ENCODE data around the gene TRPM3. TPM values are rescaled to one million over a fixed set of nuclear protein-coding genes. Genes with fewer than 3 reads are reported as not detected.

TRPM3 gene
- total and polyA plus RNA-seq, 9 of the 15 experiments (the other 6 are each of a cell fraction or from before 2014, with no cell fraction given) = 0.04 TPM; not detected in 8

GRCh38 chr9:70852711-70853240 is 268.6 kb downstream of the TRPM3 start (continued):
- TF ChIP-seq HOXB6 (CRISPR knock-in tag; IDR thresholded peaks at IDR 0.05; ENCODE audit: borderline replicate concordance) = no peak
- TF ChIP-seq RBM39 (optimal IDR thresholded peaks at IDR 0.05; ENCODE audit: low read depth, low read length) = no peak
- no peak for TF ChIP-seq NR3C1 (CRISPR knock-in tag; IDR thresholded peaks at IDR 0.05)
- TF ChIP-seq ZBTB8A (IDR thresholded peaks at IDR 0.05; ENCODE audit: partially characterized antibody) = no peak

GRCh38 chr9:70840266-70840665 is 281.2 kb downstream of the TRPM3 start:
- DNase-seq (ENCODE audit: extremely low read depth in 1 of 4, low spot score in 3 of 4) = no peak
- no peak for FAIRE-seq
- ATAC-seq = no peak
- H3K27ac ChIP-seq (ENCODE audit: extremely low read depth, low read depth, low read length) = no peak overlapping the region
- H4K20me1 ChIP-seq (replicated peaks; ENCODE audit: control insufficient read depth, insufficient read depth, low read length) = no peaks in the 10 kb centered on the region
- H3K79me2 ChIP-seq (ENCODE audit: control insufficient read depth, insufficient read depth, low read length) = no peaks in the 10 kb centered on the region
- 0% methylated on average over 2 of the region's 2 CpGs for WGBS (ENCODE audit: insufficient coverage, low coverage, missing lambda C conversion rate)
- no peak overlapping the region for H3K4me3 ChIP-seq
- no peaks in the 10 kb centered on the region for H3K9me3 ChIP-seq (replicated peaks; ENCODE audit: control insufficient read depth, insufficient read depth, low read depth, low read length)
- H3K9ac ChIP-seq (ENCODE audit: insufficient read depth in 1 of 2, low read depth in 2 of 2, low read length in 2 of 2) = no peak overlapping the region
- H3K4me2 ChIP-seq (ENCODE audit: insufficient read depth, low read length) = no peak overlapping the region
- no peaks in the 10 kb centered on the region for H3K36me3 ChIP-seq (ENCODE audit: control insufficient read depth, insufficient read depth, low read length)
- BruUV-seq (replicated peaks) = no TSS peak
- H3K27me3 ChIP-seq (ENCODE audit: control insufficient read depth in 2 of 2, insufficient read depth in 2 of 2, low read length in 2 of 2) = no peaks in the 10 kb centered on the region
- CTCF ChIA-PET (ENCODE audit: low intra/inter-chr PET ratio) = no interaction called here
- in situ Hi-C loops (cut with MboI) (no loop called here), intact Hi-C loops (cut with micrococcal nuclease) (no loop called here)
- POLR2A ChIA-PET = no interaction called here
- TF ChIP-seq FOXM1 (IDR thresholded peaks at IDR 0.05; ENCODE audit: low read depth) (no peak), FOXM1 (CRISPR knock-in tag; IDR thresholded peaks at IDR 0.05; ENCODE audit: low read depth) (no peak), FOXK2 (conservative IDR thresholded peaks at IDR 0.05 in 1 of 2, IDR thresholded peaks at IDR 0.05 in 1 of 2; ENCODE audit: low read depth in 2 of 2) (no peak)
- H2AFZ ChIP-seq (ENCODE audit: low read depth, low read length) = no peak overlapping the region
- no peaks in the 10 kb centered on the region for H3K4me1 ChIP-seq (replicated peaks in 1 of 2; ENCODE audit: control insufficient read depth in 2 of 2, insufficient read depth in 2 of 2, low read length in 2 of 2)
- no peaks in the 10 kb centered on the region for H3K9me1 ChIP-seq (ENCODE audit: control insufficient read depth, insufficient read depth, low read length)

All from K562 (cell line).